Calu3 (cell line): ENCODE data around the gene DRD4. TPM values are rescaled to one million over a fixed set of nuclear protein-coding genes. Genes with fewer than 3 reads are reported as not detected.

Source experiments
- BruUV-seq: library from RNA; stranded (reverse); fragments of 400-500 nt; replicated peaks from 2 replicates; lab custom pipeline; 2021; lab: Mats Ljungman, UMichigan
- CTCF ChIA-PET: fragments of 300-600 bp; sonication (Branson Sonifier 250); formaldehyde crosslinking; loops from one replicate; lab custom pipeline; 2022; ENCODE audit warnings: antibody characterized with exemption; lab: Charles Lee
- DNase-seq: peaks from one replicate; pipeline ENCODE4 v3.0.0; 2022
- H3K27ac Mint-ChIP-seq: one replicate; pipeline ENCODE4 v1.8.0; 2022; ENCODE audit warnings: mixed read lengths; ENCODE audit not compliant: unreplicated experiment
- H3K27me3 Mint-ChIP-seq: one replicate; pipeline ENCODE4 v1.8.0; 2022; ENCODE audit warnings: mixed read lengths; ENCODE audit not compliant: unreplicated experiment
- H3K36me3 Mint-ChIP-seq: one replicate; pipeline ENCODE4 v1.8.0; 2022; ENCODE audit warnings: mild to moderate bottlenecking, moderate library complexity, mixed read lengths; ENCODE audit not compliant: insufficient read depth, unreplicated experiment
- H3K4me1 Mint-ChIP-seq: one replicate; pipeline ENCODE4 v1.8.0; 2022; ENCODE audit warnings: mild to moderate bottlenecking, low read depth, mixed read lengths; ENCODE audit not compliant: unreplicated experiment
- H3K4me3 Mint-ChIP-seq: one replicate; pipeline ENCODE4 v1.8.0; 2022; ENCODE audit warnings: mild to moderate bottlenecking, low read depth, moderate library complexity, mixed read lengths; ENCODE audit not compliant: unreplicated experiment
- H3K9me3 Mint-ChIP-seq: one replicate; pipeline ENCODE4 v1.8.0; 2022; ENCODE audit warnings: low read depth, mixed read lengths; ENCODE audit not compliant: unreplicated experiment
- intact Hi-C: fragments of 100-400 bp; cut with micrococcal nuclease; formaldehyde crosslinking; loops from one replicate; pipeline ENCODE4 v1.10.0; 2022; ENCODE audit not compliant: unreplicated experiment
- total RNA-seq: library from RNA; stranded (reverse); gene quantifications from 2 replicates; pipeline ENCODE4 v1.2.3, GENCODE V29; 2022
- TF ChIP-seq, protein P1 (sequence below): fragments of 200-600 bp; IDR thresholded peaks from one replicate; pipeline ENCODE4 v1.8.0; 2022; ENCODE audit warnings: antibody characterized with exemption; ENCODE audit not compliant: unreplicated experiment

Gene DRD4
- total RNA-seq, 1 experiment from 2014 or later = 1.3 TPM

- TF ChIP-seq, protein P1, sequence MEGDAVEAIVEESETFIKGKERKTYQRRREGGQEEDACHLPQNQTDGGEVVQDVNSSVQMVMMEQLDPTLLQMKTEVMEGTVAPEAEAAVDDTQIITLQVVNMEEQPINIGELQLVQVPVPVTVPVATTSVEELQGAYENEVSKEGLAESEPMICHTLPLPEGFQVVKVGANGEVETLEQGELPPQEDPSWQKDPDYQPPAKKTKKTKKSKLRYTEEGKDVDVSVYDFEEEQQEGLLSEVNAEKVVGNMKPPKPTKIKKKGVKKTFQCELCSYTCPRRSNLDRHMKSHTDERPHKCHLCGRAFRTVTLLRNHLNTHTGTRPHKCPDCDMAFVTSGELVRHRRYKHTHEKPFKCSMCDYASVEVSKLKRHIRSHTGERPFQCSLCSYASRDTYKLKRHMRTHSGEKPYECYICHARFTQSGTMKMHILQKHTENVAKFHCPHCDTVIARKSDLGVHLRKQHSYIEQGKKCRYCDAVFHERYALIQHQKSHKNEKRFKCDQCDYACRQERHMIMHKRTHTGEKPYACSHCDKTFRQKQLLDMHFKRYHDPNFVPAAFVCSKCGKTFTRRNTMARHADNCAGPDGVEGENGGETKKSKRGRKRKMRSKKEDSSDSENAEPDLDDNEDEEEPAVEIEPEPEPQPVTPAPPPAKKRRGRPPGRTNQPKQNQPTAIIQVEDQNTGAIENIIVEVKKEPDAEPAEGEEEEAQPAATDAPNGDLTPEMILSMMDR = no peak
- no peak overlapping the region for H3K4me3 Mint-ChIP-seq
- no peaks in the 10 kb centered on the region for H3K4me1 Mint-ChIP-seq
- no peaks in the 10 kb centered on the region for H3K9me3 Mint-ChIP-seq
- peaks cover 71% of the 10 kb centered on the region for H3K36me3 Mint-ChIP-seq
- DNase-seq = no peak
- no TSS peak for BruUV-seq
- intact Hi-C loops = no loop called here
- CTCF ChIA-PET = interaction anchor here (0.7 kb wide), 1 partner anchor 347 kb away, joined by 3 read pairs; no protein-coding TSS in a partner anchor
- no peak overlapping the region for H3K27ac Mint-ChIP-seq
- no peaks in the 10 kb centered on the region for H3K27me3 Mint-ChIP-seq
These were observed 43.9 kb downstream of the DRD4 start for GRCh38 chr11:680970-681369.

- H3K4me1 Mint-ChIP-seq = no peaks in the 10 kb centered on the region
- CTCF ChIA-PET = no interaction called here
- peaks cover 65% of the 10 kb centered on the region for H3K36me3 Mint-ChIP-seq
- H3K27me3 Mint-ChIP-seq = no peaks in the 10 kb centered on the region
- no peak overlapping the region for H3K27ac Mint-ChIP-seq
- no peak overlapping the region for H3K4me3 Mint-ChIP-seq
- BruUV-seq = no TSS peak
- TF ChIP-seq, protein P1 = no peak
- intact Hi-C loops = no loop called here
- DNase-seq = no peak
- H3K9me3 Mint-ChIP-seq = no peaks in the 10 kb centered on the region
These were observed 49.6 kb downstream of the DRD4 start for GRCh38 chr11:686451-687243.

- no peak overlapping the region for H3K27ac Mint-ChIP-seq
- intact Hi-C loops = no loop called here
- CTCF ChIA-PET = interaction anchor here (0.5 kb wide), 1 partner anchor 22 kb away, joined by 6 read pairs; no protein-coding TSS in a partner anchor
These were observed 50.7 kb downstream of the DRD4 start for GRCh38 chr11:687751-688150.

DNA sequence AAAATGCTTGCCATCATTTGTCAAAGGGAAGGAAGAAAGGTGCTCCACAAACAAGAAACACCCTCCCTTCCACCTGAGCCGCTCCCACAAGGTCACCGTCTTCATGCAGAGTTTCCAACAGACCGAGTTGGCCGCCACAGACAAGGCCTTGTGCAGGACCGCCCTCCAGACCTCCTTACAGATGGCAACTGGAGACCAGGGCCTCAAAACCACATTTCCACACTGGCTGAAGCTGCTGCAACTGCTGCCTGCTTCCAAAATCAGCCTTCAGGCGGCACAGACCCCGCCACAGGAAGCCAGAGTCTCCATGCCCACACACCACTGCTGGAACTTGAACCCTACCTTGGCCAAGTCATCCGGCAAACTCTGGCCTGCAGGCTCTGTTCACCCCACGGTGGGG lies 51.6 kb downstream of the DRD4 start:
- Mint-ChIP-seq H3K36me3 (peaks cover 61% of the 10 kb centered on the region), H3K4me1 (peaks cover 9% of the 10 kb centered on the region), H3K9me3 (no peaks in the 10 kb centered on the region), H3K27me3 (no peaks in the 10 kb centered on the region), H3K27ac (no peak overlapping the region), H3K4me3 (no peak overlapping the region)
- no TSS peak for BruUV-seq
- no peak for DNase-seq
- intact Hi-C loops = no loop called here
- TF ChIP-seq, protein P1 = no peak
- CTCF ChIA-PET = no interaction called here

More at GRCh38 chr11:687751-688150, 50.7 kb downstream of the DRD4 start:
- H3K9me3 Mint-ChIP-seq = no peaks in the 10 kb centered on the region
- peaks cover 60% of the 10 kb centered on the region for H3K36me3 Mint-ChIP-seq
- H3K27me3 Mint-ChIP-seq = no peaks in the 10 kb centered on the region
- TF ChIP-seq, protein P1 = no peak
- BruUV-seq = no TSS peak
- DNase-seq = no peak
- H3K4me1 Mint-ChIP-seq = no peaks in the 10 kb centered on the region
- no peak overlapping the region for H3K4me3 Mint-ChIP-seq
